Caco-2 (cell line): ENCODE measurements around the gene OSM. TPM values are rescaled to one million over a fixed set of nuclear protein-coding genes. Genes with fewer than 3 reads are reported as not detected.

ENCODE experiments used
- BruUV-seq: library from RNA; stranded (reverse); fragments of 400-500 nt; replicated peaks from 2 replicates; lab custom pipeline; 2021; lab: Mats Ljungman, UMichigan
- CTCF ChIA-PET: fragments of 300-600 bp; sonication (Branson Sonifier 250); formaldehyde crosslinking; loops from one replicate; lab custom pipeline; 2022; ENCODE audit warnings: antibody characterized with exemption; lab: Charles Lee
- POLR2A ChIA-PET: fragments of 300-600 bp; sonication (Branson Sonifier 250); formaldehyde crosslinking; loops from one replicate; lab custom pipeline; 2022; ENCODE audit warnings: antibody characterized with exemption; lab: Charles Lee
- DNase-seq, 2 experiments: peaks; one replicate each; pipeline versions ENCODE4 v3.0.0 to v3.0.0-alpha.2; 2020 to 2022
- H3K27me3 ChIP-seq: replicated peaks from 2 replicates; pipeline ENCODE4 v1.6.0; 2011; ENCODE audit warnings: low read length; ENCODE audit not compliant: control insufficient read depth, insufficient read depth
- H3K36me3 ChIP-seq: 2 replicates; pipeline ENCODE4 v1.5.1; 2011; ENCODE audit warnings: low read length; ENCODE audit not compliant: control insufficient read depth, insufficient read depth
- H3K4me1 ChIP-seq: fragments of 250-450 bp; sonication (Bioruptor Pico); 2 replicates; pipeline ENCODE4 v1.5.1; 2020; ENCODE audit warnings: mild to moderate bottlenecking
- H3K4me3 ChIP-seq: 2 replicates; pipeline ENCODE4 v1.5.1; 2011; ENCODE audit warnings: low read depth, mild to moderate bottlenecking, control low read depth, low read length
- H3K9me3 ChIP-seq: fragments of 250-450 bp; sonication (Bioruptor Pico); 2 replicates; pipeline ENCODE4 v1.5.1; 2020; ENCODE audit warnings: mild to moderate bottlenecking, moderate library complexity
- H3K27ac Mint-ChIP-seq: one replicate; pipeline ENCODE4 v1.8.0; 2022; ENCODE audit warnings: mixed read lengths; ENCODE audit not compliant: unreplicated experiment
- H3K27me3 Mint-ChIP-seq: one replicate; pipeline ENCODE4 v1.8.0; 2022; ENCODE audit warnings: mixed read lengths; ENCODE audit not compliant: insufficient read depth, unreplicated experiment
- H3K36me3 Mint-ChIP-seq: one replicate; pipeline ENCODE4 v1.8.0; 2022; ENCODE audit warnings: mild to moderate bottlenecking, mixed read lengths; ENCODE audit not compliant: insufficient read depth, unreplicated experiment
- H3K4me1 Mint-ChIP-seq: one replicate; pipeline ENCODE4 v1.8.0; 2022; ENCODE audit warnings: low read depth, mixed read lengths; ENCODE audit not compliant: unreplicated experiment
- H3K4me3 Mint-ChIP-seq: one replicate; pipeline ENCODE4 v1.8.0; 2022; ENCODE audit warnings: mild to moderate bottlenecking, moderate library complexity, mixed read lengths; ENCODE audit not compliant: unreplicated experiment
- H3K9me3 Mint-ChIP-seq: one replicate; pipeline ENCODE4 v1.8.0; 2022; ENCODE audit warnings: mixed read lengths; ENCODE audit not compliant: unreplicated experiment
- CTCF ChIP-seq, 2 experiments: fragments of 200-600 bp in 1 of 2; IDR thresholded peaks; 1 replicate in 1 of 2; 2 replicates in 1 of 2; pipeline versions ENCODE4 v1.5.1 to v1.8.0; 2011 to 2022; ENCODE audit warnings: antibody characterized with exemption in 1 of 2, control low read depth in 1 of 2, inconsistent platforms in 1 of 2, low read depth in 1 of 2, low read length in 1 of 2, mild to moderate bottlenecking in 1 of 2, moderate library complexity in 1 of 2; ENCODE audit not compliant: insufficient read depth in 1 of 2, severe bottlenecking in 1 of 2, unreplicated experiment in 1 of 2
- intact Hi-C: fragments of 100-400 bp; cut with micrococcal nuclease; formaldehyde crosslinking; loops from one replicate; pipeline ENCODE4 v1.10.0; 2022; ENCODE audit not compliant: unreplicated experiment
- total RNA-seq: library from RNA; stranded (reverse); gene quantifications from 2 replicates; pipeline ENCODE4 v1.2.3, GENCODE V29; 2022

Gene OSM
- total RNA-seq, 1 experiment from 2014 or later, result not detected

GRCh38 chr22:30247561-30247960 is 19.1 kb downstream of the OSM start:
- Histone ChIP-seq H3K4me3 (no peak overlapping the region), H3K27me3 (no peaks in the 10 kb centered on the region), H3K36me3 (no peaks in the 10 kb centered on the region; the same call in 1 of the 2 replicates), H3K9me3 (no peaks in the 10 kb centered on the region), H3K4me1 (peaks cover 40% of the 10 kb centered on the region)
- Mint-ChIP-seq H3K9me3 (no peaks in the 10 kb centered on the region), H3K4me1 (peaks cover 26% of the 10 kb centered on the region), H3K27ac (peak overlapping the region; percentile 62), H3K4me3 (peak overlapping the region; percentile 85), H3K36me3 (peaks cover 7% of the 10 kb centered on the region), H3K27me3 (no peaks in the 10 kb centered on the region)
- TF ChIP-seq CTCF (IDR thresholded peaks at IDR 0.05; ENCODE audit: insufficient read depth in 1 of 2, low read depth in 1 of 2, low read length in 1 of 2, severe bottlenecking in 1 of 2, unreplicated experiment in 1 of 2), result no peak
- CTCF ChIA-PET, result interaction anchor here (0.6 kb wide), 1 partner anchor 39 kb away, joined by 3 read pairs; no protein-coding TSS in a partner anchor
- BruUV-seq, result no TSS peak
- intact Hi-C loops, result loop anchor here (2.0 kb wide), 1 partner anchor 41 kb away; no protein-coding TSS in a partner anchor
- POLR2A ChIA-PET, result no interaction called here
- DNase-seq, result no peak

- peak; percentile 67 to 72 for DNase-seq
- Histone ChIP-seq H3K9me3 (no peaks in the 10 kb centered on the region), H3K4me1 (peaks cover 40% of the 10 kb centered on the region), H3K36me3 (no peaks in the 10 kb centered on the region; the same call in 1 of the 2 replicates), H3K4me3 (peak overlapping the region; percentile 64), H3K27me3 (no peaks in the 10 kb centered on the region)
- POLR2A ChIA-PET, result interaction anchor here (0.6 kb wide), 1 partner anchor 51 kb away, joined by 3 read pairs; no protein-coding TSS in a partner anchor
- peak overlapping the region; percentile 85 for H3K4me3 Mint-ChIP-seq
- TF ChIP-seq CTCF (IDR thresholded peaks at IDR 0.05; ENCODE audit: insufficient read depth in 1 of 2, low read depth in 1 of 2, low read length in 1 of 2, severe bottlenecking in 1 of 2, unreplicated experiment in 1 of 2), result peak in 1 of 2 experiments; percentile 25
- no peaks in the 10 kb centered on the region for H3K9me3 Mint-ChIP-seq
- BruUV-seq, result no TSS peak
- intact Hi-C loops, result loop anchor here (2.0 kb wide), 1 partner anchor 40 kb away; no protein-coding TSS in a partner anchor
- peaks cover 25% of the 10 kb centered on the region for H3K4me1 Mint-ChIP-seq
- CTCF ChIA-PET, result interaction anchor here (0.7 to 1.1 kb wide), 2 partner anchors 21 to 38 kb away, joined by 3 to 4 read pairs; no protein-coding TSS in a partner anchor
- peak overlapping the region; percentile 62 for H3K27ac Mint-ChIP-seq
- H3K36me3 Mint-ChIP-seq, result peaks cover 8% of the 10 kb centered on the region
- H3K27me3 Mint-ChIP-seq, result no peaks in the 10 kb centered on the region
Observed at GRCh38 chr22:30246814-30247376, 19.8 kb downstream of the OSM start.

GRCh38 chr22:30245985-30246813 is 20.5 kb downstream of the OSM start, which contains the start of gene LIF:
TSS of gene LIF (minus strand) at chr22:30246759. CDS start at chr22:30246695, 64 bp downstream.
- peaks cover 40% of the 10 kb centered on the region for H3K4me1 ChIP-seq
- peak in 1 of 2 experiments; percentile 20 for TF ChIP-seq CTCF (IDR thresholded peaks at IDR 0.05; ENCODE audit: insufficient read depth in 1 of 2, low read depth in 1 of 2, low read length in 1 of 2, severe bottlenecking in 1 of 2, unreplicated experiment in 1 of 2)
- TSS peak; percentile 75 for BruUV-seq
- intact Hi-C loops, result loop anchor here (2.0 kb wide), 1 partner anchor 39 kb away; no protein-coding TSS in a partner anchor
- H3K9me3 ChIP-seq, result no peaks in the 10 kb centered on the region
- Mint-ChIP-seq H3K4me1 (peaks cover 25% of the 10 kb centered on the region), H3K36me3 (peaks cover 8% of the 10 kb centered on the region), H3K4me3 (peak within 1 kb of the TSS; percentile 85), H3K27me3 (no peaks in the 10 kb centered on the region), H3K27ac (peak within 1 kb of the TSS; percentile 62), H3K9me3 (no peaks in the 10 kb centered on the region)
- no peaks in the 10 kb centered on the region; the same call in 1 of the 2 replicates for H3K36me3 ChIP-seq
- H3K27me3 ChIP-seq, result no peaks in the 10 kb centered on the region
- H3K4me3 ChIP-seq, result peak within 1 kb of the TSS; percentile 64
- CTCF ChIA-PET, result interaction anchor here (0.7 to 1.1 kb wide), 2 partner anchors 21 to 37 kb away, joined by 3 to 4 read pairs; no protein-coding TSS in a partner anchor
- POLR2A ChIA-PET, result interaction anchor here (0.6 to 0.7 kb wide), 2 partner anchors 33 to 50 kb away, joined by 3 to 4 read pairs; no protein-coding TSS in a partner anchor
- peak in 1 of 2 experiments; percentile 56 for DNase-seq
